BLaER1 (cell line): ENCODE data around the gene TEX54.

Experiments used
- H3K27ac ChIP-seq: shearing (Covaris generic); formaldehyde crosslinking; 2 replicates; pipeline ENCODE4 v1.8.1; 2022
- H3K27me3 ChIP-seq: shearing (Covaris generic); formaldehyde crosslinking; 2 replicates; pipeline ENCODE4 v1.8.1; 2022
- H3K36me3 ChIP-seq: shearing (Covaris generic); formaldehyde crosslinking; 2 replicates; pipeline ENCODE4 v1.8.1; 2022
- H3K4me1 ChIP-seq: shearing (Covaris generic); formaldehyde crosslinking; 2 replicates; pipeline ENCODE4 v1.8.1; 2022
- H3K4me2 ChIP-seq: shearing (Covaris generic); formaldehyde crosslinking; 2 replicates; pipeline ENCODE4 v1.8.1; 2022
- H3K4me3 ChIP-seq: shearing (Covaris generic); formaldehyde crosslinking; 2 replicates; pipeline ENCODE4 v1.8.1; 2022
- H3K9ac ChIP-seq: shearing (Covaris generic); formaldehyde crosslinking; 2 replicates; pipeline ENCODE4 v1.8.1; 2022
- H3K9me3 ChIP-seq: shearing (Covaris generic); formaldehyde crosslinking; 2 replicates; pipeline ENCODE4 v1.8.1; 2022
- H4K20me1 ChIP-seq: shearing (Covaris generic); formaldehyde crosslinking; 2 replicates; pipeline ENCODE4 v1.8.1; 2022
- Cebpa-rat ChIP-seq: shearing (Covaris generic); IDR thresholded peaks from 2 replicates; pipeline ENCODE4 v1.8.1; 2022

Gene TEX54

GRCh38 chr11:62832336-62833234 lies at the start of gene TEX54:
Gene TEX54, minus strand, starts transcription at chr11:62832841.
- Histone ChIP-seq H3K27me3 (no peaks in the 10 kb centered on the region), H3K9me3 (no peaks in the 10 kb centered on the region), H3K4me2 (peak within 1 kb of the TSS; percentile 94), H3K4me3 (peak within 1 kb of the TSS; percentile 77), H3K4me1 (peaks cover 39% of the 10 kb centered on the region), H3K9ac (peak within 1 kb of the TSS; percentile 91), H4K20me1 (peaks cover 65% of the 10 kb centered on the region), H3K36me3 (peaks cover 65% of the 10 kb centered on the region), H3K27ac (peak within 1 kb of the TSS; percentile 88)
- TF ChIP-seq Cebpa-rat = no peak

DNA sequence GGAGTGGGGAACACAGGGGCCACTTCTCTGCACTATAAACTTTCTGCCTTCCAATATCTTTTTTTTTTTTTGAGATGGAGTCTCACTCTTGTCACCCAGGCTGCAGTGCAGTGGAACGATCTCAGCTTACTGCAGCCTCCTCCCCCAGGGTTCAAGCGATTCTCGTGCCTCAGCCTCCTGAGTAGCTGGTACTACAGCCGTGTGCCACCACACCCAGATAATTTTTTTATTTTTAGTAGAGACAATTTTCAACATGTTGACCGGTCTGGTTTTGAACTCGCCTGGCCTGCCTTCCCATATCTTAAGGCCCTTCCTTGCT lies 49.7 kb upstream of the TEX54 start:
- H4K20me1 ChIP-seq = peaks cover 56% of the 10 kb centered on the region
- peak overlapping the region; percentile 99 for H3K27ac ChIP-seq
- H3K4me1 ChIP-seq = peaks cover 38% of the 10 kb centered on the region

GRCh38 chr11:62881579-62882430 lies 49.2 kb upstream of the TEX54 start:
- Histone ChIP-seq H4K20me1 (peaks cover 51% of the 10 kb centered on the region), H3K4me3 (peak overlapping the region; percentile 97), H3K36me3 (peaks cover 77% of the 10 kb centered on the region), H3K27ac (peak overlapping the region; percentile 99), H3K9me3 (no peaks in the 10 kb centered on the region), H3K4me2 (peak overlapping the region; percentile 84), H3K9ac (peak overlapping the region; percentile 99), H3K4me1 (peaks cover 38% of the 10 kb centered on the region), H3K27me3 (no peaks in the 10 kb centered on the region)
- TF ChIP-seq Cebpa-rat = no peak

More for the DNA sequence above, 49.7 kb upstream of the TEX54 start:
- Histone ChIP-seq H3K9me3 (no peaks in the 10 kb centered on the region), H3K4me2 (peak overlapping the region; percentile 84), H3K9ac (peak overlapping the region; percentile 99), H3K27me3 (no peaks in the 10 kb centered on the region), H3K36me3 (peaks cover 77% of the 10 kb centered on the region), H3K4me3 (peak overlapping the region; percentile 97)
- TF ChIP-seq Cebpa-rat = no peak

DNA sequence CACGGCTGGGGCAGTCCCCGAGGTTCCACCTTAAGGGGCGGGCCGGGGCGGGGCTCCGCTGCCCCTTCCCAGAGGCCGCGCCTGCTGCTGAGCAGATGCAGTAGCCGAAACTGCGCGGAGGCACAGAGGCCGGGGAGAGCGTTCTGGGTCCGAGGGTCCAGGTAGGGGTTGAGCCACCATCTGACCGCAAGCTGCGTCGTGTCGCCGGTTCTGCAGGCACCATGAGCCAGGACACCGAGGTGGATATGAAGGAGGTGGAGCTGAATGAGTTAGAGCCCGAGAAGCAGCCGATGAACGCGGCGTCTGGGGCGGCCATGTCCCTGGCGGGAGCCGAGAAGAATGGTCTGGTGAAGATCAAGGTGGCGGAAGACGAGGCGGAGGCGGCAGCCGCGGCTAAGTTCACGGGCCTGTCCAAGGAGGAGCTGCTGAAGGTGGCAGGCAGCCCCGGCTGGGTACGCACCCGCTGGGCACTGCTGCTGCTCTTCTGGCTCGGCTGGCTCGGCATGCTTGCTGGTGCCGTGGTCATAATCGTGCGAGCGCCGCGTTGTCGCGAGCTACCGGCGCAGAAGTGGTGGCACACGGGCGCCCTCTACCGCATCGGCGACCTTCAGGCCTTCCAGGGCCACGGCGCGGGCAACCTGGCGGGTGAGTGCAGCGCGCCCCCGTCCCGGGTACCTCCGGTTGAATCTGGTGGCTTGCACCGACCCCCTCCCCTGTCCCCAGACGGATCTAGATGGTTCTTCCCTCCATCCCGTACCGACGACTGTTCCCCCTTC lies 48.4 kb upstream of the TEX54 start, which contains the start of gene SLC3A2:
SLC3A2 (plus strand) TSS at position 94 of the 776 bp plus-strand sequence; CDS start at position 222, 128 bp downstream.
- H4K20me1 ChIP-seq = peaks cover 42% of the 10 kb centered on the region
- H3K4me2 ChIP-seq = peak within 1 kb of the TSS; percentile 84
- H3K27ac ChIP-seq = peak within 1 kb of the TSS; percentile 99
- no peaks in the 10 kb centered on the region for H3K9me3 ChIP-seq
- H3K27me3 ChIP-seq = no peaks in the 10 kb centered on the region
- H3K4me1 ChIP-seq = peaks cover 38% of the 10 kb centered on the region
- peaks cover 77% of the 10 kb centered on the region for H3K36me3 ChIP-seq
- TF ChIP-seq Cebpa-rat = no peak
- peak within 1 kb of the TSS; percentile 99 for H3K9ac ChIP-seq
- peak within 1 kb of the TSS; percentile 97 for H3K4me3 ChIP-seq

DNA sequence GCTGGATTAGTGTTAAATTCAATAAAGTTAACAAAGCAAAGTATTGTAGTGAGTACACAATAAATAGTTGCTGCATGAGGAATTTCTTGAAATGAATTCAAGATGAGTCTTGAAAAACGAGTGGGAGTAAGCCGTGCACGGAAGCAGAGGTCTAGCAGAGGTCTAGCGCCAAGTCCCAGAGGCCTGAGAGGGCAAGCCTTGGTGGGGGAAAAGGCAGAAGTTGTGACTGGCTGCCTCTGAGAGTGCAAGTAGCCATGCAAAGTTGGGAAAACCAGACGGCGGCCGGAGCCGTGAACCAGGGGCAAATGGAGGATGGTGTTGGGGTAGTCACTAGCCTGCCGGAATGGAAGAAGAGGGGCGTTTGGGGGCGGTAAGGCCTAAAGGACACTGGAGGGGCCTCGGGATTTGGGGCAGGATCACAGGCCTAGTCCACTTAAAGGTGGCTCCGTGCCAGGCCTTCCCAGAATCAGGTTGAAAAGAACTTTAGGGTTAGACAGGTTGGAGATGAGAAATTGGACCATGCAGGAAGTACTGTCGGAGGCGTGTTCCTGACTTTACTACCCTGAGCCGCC lies 47.7 kb upstream of the TEX54 start:
- Histone ChIP-seq H3K4me2 (peak overlapping the region; percentile 84), H4K20me1 (peaks cover 41% of the 10 kb centered on the region), H3K4me3 (peak overlapping the region; percentile 97), H3K9ac (peak overlapping the region; percentile 99), H3K36me3 (peaks cover 77% of the 10 kb centered on the region), H3K4me1 (peaks cover 38% of the 10 kb centered on the region), H3K27ac (peak overlapping the region; percentile 99), H3K27me3 (no peaks in the 10 kb centered on the region), H3K9me3 (no peaks in the 10 kb centered on the region)
- no peak for TF ChIP-seq Cebpa-rat

DNA sequence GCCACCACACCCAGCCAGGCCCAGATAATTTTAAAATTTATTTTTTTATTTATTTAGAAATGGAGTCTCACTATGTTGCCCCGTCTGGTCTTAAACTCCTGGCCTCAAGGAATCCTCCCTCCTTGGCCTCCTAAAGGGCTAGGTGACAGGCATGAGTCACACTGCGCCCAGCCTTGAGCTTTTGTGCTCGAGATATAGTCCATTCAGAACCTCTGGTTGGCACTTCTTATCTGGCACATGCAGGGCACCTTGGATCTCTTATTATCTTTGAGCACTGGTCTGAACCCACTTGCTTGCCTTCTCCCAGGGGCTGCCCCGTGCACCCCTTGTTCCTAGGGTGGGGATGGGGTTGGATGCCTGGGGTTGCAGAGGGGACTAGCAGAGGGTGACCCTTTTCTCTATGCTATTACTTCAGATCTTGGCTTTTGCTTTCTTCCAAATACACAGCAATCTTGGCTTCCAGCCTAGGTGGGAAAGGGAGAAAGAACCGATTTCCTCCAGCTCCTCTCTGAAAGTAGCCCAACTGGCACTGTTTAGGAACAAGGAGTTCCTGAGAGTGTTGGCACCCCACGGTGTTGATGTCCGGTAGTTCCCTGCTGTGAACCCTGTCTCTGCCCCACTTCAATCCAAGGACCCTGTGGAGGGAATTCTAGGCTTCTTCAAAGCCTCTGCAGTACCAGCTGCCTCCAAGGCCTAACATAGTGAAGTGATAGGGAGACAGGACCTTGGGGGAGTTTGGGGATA lies 46.8 kb upstream of the TEX54 start:
- Histone ChIP-seq H4K20me1 (peaks cover 41% of the 10 kb centered on the region), H3K36me3 (peaks cover 77% of the 10 kb centered on the region), H3K9ac (peak overlapping the region; percentile 99), H3K4me3 (no peak overlapping the region; the same call in 1 of the 2 replicates), H3K4me1 (peaks cover 38% of the 10 kb centered on the region), H3K27ac (peak overlapping the region; percentile 99), H3K9me3 (no peaks in the 10 kb centered on the region), H3K4me2 (peak overlapping the region; percentile 84), H3K27me3 (no peaks in the 10 kb centered on the region)
- no peak for TF ChIP-seq Cebpa-rat

GRCh38 chr11:62876712-62877111 lies 44.1 kb upstream of the TEX54 start:
- Histone ChIP-seq H3K4me3 (no peak overlapping the region), H3K9ac (no peak overlapping the region; the same call in 1 of the 2 replicates), H4K20me1 (peaks cover 15% of the 10 kb centered on the region; the same call in 1 of the 2 replicates), H3K4me2 (no peak overlapping the region), H3K27ac (no peak overlapping the region), H3K27me3 (no peaks in the 10 kb centered on the region), H3K36me3 (peaks cover 78% of the 10 kb centered on the region), H3K4me1 (peaks cover 13% of the 10 kb centered on the region), H3K9me3 (no peaks in the 10 kb centered on the region)
- TF ChIP-seq Cebpa-rat = no peak

DNA sequence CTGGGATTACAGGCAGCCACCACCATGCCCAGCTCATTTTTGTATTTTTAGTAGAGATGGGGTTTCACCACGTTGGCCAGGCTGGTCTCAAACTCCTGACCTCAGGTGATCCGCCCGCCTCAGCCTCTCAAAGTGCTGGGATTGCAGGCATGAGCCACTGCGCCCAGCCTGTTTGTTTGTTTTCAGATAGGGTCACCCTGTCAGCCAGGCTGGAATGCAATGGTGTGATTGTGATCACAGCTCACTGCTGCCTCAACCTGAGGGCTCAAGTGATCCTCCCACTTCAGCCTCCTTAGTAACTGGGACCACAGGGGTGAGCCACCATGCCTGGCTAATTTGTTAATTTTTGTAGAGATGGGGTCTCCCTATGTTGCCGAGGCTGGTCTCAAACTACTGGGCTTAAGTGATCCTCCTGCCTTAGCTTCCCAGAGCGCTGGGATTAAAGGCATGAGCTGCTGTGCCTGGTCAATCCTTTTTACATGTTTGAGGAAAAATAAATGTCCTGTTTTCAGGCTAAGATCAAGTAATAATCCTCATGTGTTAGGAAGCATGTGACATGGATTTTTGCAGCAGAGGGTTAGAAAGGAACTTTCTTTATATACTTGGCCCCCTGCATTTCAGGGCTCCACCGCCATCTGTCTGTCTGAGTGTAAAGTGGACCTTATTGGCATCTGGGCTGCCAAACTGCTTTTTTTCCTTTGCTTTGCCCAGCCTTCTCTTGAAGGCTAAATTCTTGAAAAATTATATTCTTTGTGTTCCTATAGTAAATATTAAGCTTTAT lies 43.2 kb upstream of the TEX54 start:
- Histone ChIP-seq H3K4me2 (no peak overlapping the region), H3K36me3 (peaks cover 86% of the 10 kb centered on the region), H3K27me3 (no peaks in the 10 kb centered on the region), H4K20me1 (peaks cover 15% of the 10 kb centered on the region; the same call in 1 of the 2 replicates), H3K9me3 (no peaks in the 10 kb centered on the region), H3K27ac (no peak overlapping the region), H3K9ac (no peak overlapping the region), H3K4me1 (peaks cover 13% of the 10 kb centered on the region), H3K4me3 (no peak overlapping the region)
- no peak for TF ChIP-seq Cebpa-rat
